Peyer's patch (tissue), 4 donors: ENCODE results near the gene TMEM94.

Experiments used
- POLR2A ChIP-seq, 2 donors: fragments of 450-650 bp; IDR thresholded peaks; one replicate each; pipeline ENCODE4 v1.5.1; 2017; ENCODE audit warnings: antibody characterized with exemption in 2 of 2, mild to moderate bottlenecking in 2 of 2, moderate library complexity in 2 of 2
- TF ChIP-seq, protein P1 (sequence below), 6 experiments: fragments of 450-650 bp in 4 of 6; fragments of 200-600 bp in 2 of 6; sonication (generic) in 1 of 6; IDR thresholded peaks; one replicate each; pipeline ENCODE4 v1.5.1; 2017 to 2019; ENCODE audit warnings: antibody characterized with exemption in 6 of 6, mild to moderate bottlenecking in 3 of 6, moderate library complexity in 1 of 6

DNA sequence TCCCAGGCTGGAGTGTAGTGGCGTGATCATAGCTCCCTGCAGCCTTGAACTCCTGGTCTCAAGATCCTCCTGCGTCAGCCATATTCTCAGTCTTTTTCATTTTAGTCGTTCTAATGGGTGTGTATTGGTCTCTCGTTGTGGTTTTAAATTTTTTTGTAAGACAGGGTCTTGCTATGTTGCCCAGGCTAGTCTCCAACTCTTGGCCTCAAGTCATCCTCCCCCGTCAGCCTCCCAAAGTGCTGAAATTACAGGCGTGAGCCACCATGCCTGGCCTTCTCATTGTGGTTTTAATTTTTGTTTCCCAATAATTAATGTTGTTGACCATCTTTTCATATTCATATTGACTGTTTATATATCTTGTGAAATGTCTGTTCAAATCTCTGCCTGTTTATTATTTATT is 8.6 kb downstream of the TMEM94 start:
- no peak for TF ChIP-seq POLR2A (IDR thresholded peaks at IDR 0.05)
- TF ChIP-seq, protein P1, sequence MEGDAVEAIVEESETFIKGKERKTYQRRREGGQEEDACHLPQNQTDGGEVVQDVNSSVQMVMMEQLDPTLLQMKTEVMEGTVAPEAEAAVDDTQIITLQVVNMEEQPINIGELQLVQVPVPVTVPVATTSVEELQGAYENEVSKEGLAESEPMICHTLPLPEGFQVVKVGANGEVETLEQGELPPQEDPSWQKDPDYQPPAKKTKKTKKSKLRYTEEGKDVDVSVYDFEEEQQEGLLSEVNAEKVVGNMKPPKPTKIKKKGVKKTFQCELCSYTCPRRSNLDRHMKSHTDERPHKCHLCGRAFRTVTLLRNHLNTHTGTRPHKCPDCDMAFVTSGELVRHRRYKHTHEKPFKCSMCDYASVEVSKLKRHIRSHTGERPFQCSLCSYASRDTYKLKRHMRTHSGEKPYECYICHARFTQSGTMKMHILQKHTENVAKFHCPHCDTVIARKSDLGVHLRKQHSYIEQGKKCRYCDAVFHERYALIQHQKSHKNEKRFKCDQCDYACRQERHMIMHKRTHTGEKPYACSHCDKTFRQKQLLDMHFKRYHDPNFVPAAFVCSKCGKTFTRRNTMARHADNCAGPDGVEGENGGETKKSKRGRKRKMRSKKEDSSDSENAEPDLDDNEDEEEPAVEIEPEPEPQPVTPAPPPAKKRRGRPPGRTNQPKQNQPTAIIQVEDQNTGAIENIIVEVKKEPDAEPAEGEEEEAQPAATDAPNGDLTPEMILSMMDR (IDR thresholded peaks at IDR 0.05), result no peak
